CD14-positive monocyte (primary cell): ENCODE measurements around the gene AURKAIP1. TPM values are rescaled to one million over a fixed set of nuclear protein-coding genes. Genes with fewer than 3 reads are reported as not detected.

Experiments used
- DNase-seq, 3 donors: peaks; one replicate each; pipeline ENCODE4 v3.0.0-alpha.2; 2011 to 2022
- H2AFZ ChIP-seq: 2 replicates; pipeline ENCODE4 v1.6.0; 2012; ENCODE audit warnings: mild to moderate bottlenecking, low read depth, low read length, inconsistent platforms; ENCODE audit not compliant: insufficient read depth, poor library complexity, severe bottlenecking
- H3K27ac ChIP-seq, 2 donors: 1 replicate in 1 of 2; 2 replicates in 1 of 2; pipeline ENCODE4 v1.5.1; 2012 to 2013; ENCODE audit warnings: low read length in 2 of 2, control low read depth in 1 of 2, inconsistent platforms in 1 of 2, low read depth in 1 of 2, mild to moderate bottlenecking in 1 of 2
- H3K27me3 ChIP-seq, 2 donors: one replicate each; pipeline versions ENCODE4 v1.6.0 to v1.6.1; 2011 to 2013; ENCODE audit warnings: low read length in 2 of 2; ENCODE audit not compliant: control insufficient read depth in 2 of 2, insufficient read depth in 2 of 2
- H3K36me3 ChIP-seq, 2 donors: replicated peaks in 1 of 2; 1 replicate in 1 of 2; 2 replicates in 1 of 2; pipeline versions ENCODE4 v1.5.1 to v1.6.1; 2012 to 2013; ENCODE audit warnings: low read length in 2 of 2, control low read depth in 1 of 2, inconsistent platforms in 1 of 2, mild to moderate bottlenecking in 1 of 2; ENCODE audit not compliant: insufficient read depth in 2 of 2, control insufficient read depth in 1 of 2
- H3K4me1 ChIP-seq, 2 donors: 1 replicate in 1 of 2; 2 replicates in 1 of 2; pipeline versions ENCODE4 v1.5.1 to v1.6.1; 2012 to 2013; ENCODE audit warnings: low read length in 2 of 2, control low read depth in 1 of 2, inconsistent platforms in 1 of 2, mild to moderate bottlenecking in 1 of 2, moderate library complexity in 1 of 2; ENCODE audit not compliant: insufficient read depth in 2 of 2, control insufficient read depth in 1 of 2
- H3K4me2 ChIP-seq: replicated peaks from 2 replicates; pipeline ENCODE3; 2012; ENCODE audit warnings: low read length, moderate library complexity, mild to moderate bottlenecking; ENCODE audit not compliant: poor library complexity, severe bottlenecking; ENCODE audit errors: extremely low read depth
- H3K4me3 ChIP-seq, 3 experiments: fragments of 200-600 bp in 1 of 3; sonication (generic) in 1 of 3; replicated peaks in 1 of 3; 1 replicate in 2 of 3; 2 replicates in 1 of 3; pipeline ENCODE4 v1.5.1; 2011 to 2013; ENCODE audit warnings: low read length in 3 of 3, mild to moderate bottlenecking in 3 of 3, control low read depth in 2 of 3, low read depth in 2 of 3, inconsistent platforms in 1 of 3, moderate library complexity in 1 of 3
- H3K79me2 ChIP-seq: 2 replicates; pipeline ENCODE4 v1.6.0; 2012; ENCODE audit warnings: mild to moderate bottlenecking, control low read depth, inconsistent platforms, low read length, moderate library complexity; ENCODE audit not compliant: insufficient read depth
- H3K9ac ChIP-seq: 2 replicates; pipeline ENCODE4 v1.6.0; 2017; ENCODE audit warnings: low read length, mild to moderate bottlenecking; ENCODE audit not compliant: insufficient read depth, poor library complexity, severe bottlenecking
- H3K9me3 ChIP-seq, 2 donors: replicated peaks in 1 of 2; 1 replicate in 1 of 2; 2 replicates in 1 of 2; pipeline versions ENCODE4 v1.5.1 to v1.6.1; 2012 to 2013; ENCODE audit warnings: low read length in 2 of 2, control low read depth in 1 of 2; ENCODE audit not compliant: control insufficient read depth in 1 of 2, insufficient read depth in 1 of 2
- H4K20me1 ChIP-seq: 2 replicates; pipeline ENCODE4 v1.6.0; 2012; ENCODE audit warnings: mild to moderate bottlenecking, low read length, control low read depth, moderate library complexity; ENCODE audit not compliant: insufficient read depth
- H3K27ac Mint-ChIP-seq, 7 donors: one replicate each; pipeline ENCODE4 v1.8.0; 2020; ENCODE audit warnings: mild to moderate bottlenecking in 7 of 7, mixed read lengths in 7 of 7, moderate library complexity in 6 of 7, inconsistent platforms in 2 of 7
- H3K27me3 Mint-ChIP-seq, 3 donors: one replicate each; pipeline ENCODE4 v1.8.0; 2021 to 2022; ENCODE audit warnings: low read depth in 3 of 3, mild to moderate bottlenecking in 3 of 3, mixed read lengths in 3 of 3, moderate library complexity in 3 of 3, inconsistent platforms in 1 of 3
- H3K36me3 Mint-ChIP-seq, 2 donors: one replicate each; pipeline ENCODE4 v1.8.0; 2020; ENCODE audit warnings: mixed read lengths in 2 of 2, inconsistent platforms in 1 of 2, mild to moderate bottlenecking in 1 of 2
- H3K4me1 Mint-ChIP-seq: one replicate; pipeline ENCODE4 v1.8.0; 2020; ENCODE audit warnings: mild to moderate bottlenecking, mixed read lengths
- H3K4me3 Mint-ChIP-seq, 2 donors: one replicate each; pipeline ENCODE4 v1.8.0; 2020; ENCODE audit warnings: mild to moderate bottlenecking in 2 of 2, mixed read lengths in 2 of 2, moderate library complexity in 1 of 2
- H3K9me3 Mint-ChIP-seq, 7 donors: one replicate each; pipeline ENCODE4 v1.8.0; 2020 to 2022; ENCODE audit warnings: mixed read lengths in 7 of 7, mild to moderate bottlenecking in 6 of 7, moderate library complexity in 6 of 7, inconsistent platforms in 2 of 7
- WGBS: methylation state at CpG from one replicate; pipeline ENCODE4 v1.1.5; 2013; ENCODE audit warnings: missing lambda C conversion rate; ENCODE audit not compliant: insufficient coverage; 5-methylcytosine and 5-hydroxymethylcytosine counted together
- intact Hi-C, 2 donors: fragments of 100-400 bp; cut with micrococcal nuclease; formaldehyde crosslinking; loops; one replicate each; pipeline versions ENCODE4 v1.15.0 to v1.15.1; 2023
- polyA plus RNA-seq, 3 donors: library from polyadenylated mRNA; depleted of rRNA in 1 of 3; unstranded in 2 of 3; stranded (reverse) in 1 of 3; fragments of 300-500 nt in 2 of 3; fragments of >200 nt in 1 of 3; fragmentation: Illumina TruSeq in 2 of 3; gene quantifications; 1 replicate in 2 of 3; 2 replicates in 1 of 3; pipeline ENCODE4 v1.2.3, GENCODE V29; 2012 to 2021
- TF ChIP-seq, protein P1 (sequence below): fragments of 200-600 bp; IDR thresholded peaks from one replicate; pipeline ENCODE4 v1.8.0; 2022; ENCODE audit warnings: antibody characterized with exemption, mild to moderate bottlenecking

The AURKAIP1 gene
- polyA plus RNA-seq, 3 donors: 59.1 to 160 (median 134) TPM

DNA sequence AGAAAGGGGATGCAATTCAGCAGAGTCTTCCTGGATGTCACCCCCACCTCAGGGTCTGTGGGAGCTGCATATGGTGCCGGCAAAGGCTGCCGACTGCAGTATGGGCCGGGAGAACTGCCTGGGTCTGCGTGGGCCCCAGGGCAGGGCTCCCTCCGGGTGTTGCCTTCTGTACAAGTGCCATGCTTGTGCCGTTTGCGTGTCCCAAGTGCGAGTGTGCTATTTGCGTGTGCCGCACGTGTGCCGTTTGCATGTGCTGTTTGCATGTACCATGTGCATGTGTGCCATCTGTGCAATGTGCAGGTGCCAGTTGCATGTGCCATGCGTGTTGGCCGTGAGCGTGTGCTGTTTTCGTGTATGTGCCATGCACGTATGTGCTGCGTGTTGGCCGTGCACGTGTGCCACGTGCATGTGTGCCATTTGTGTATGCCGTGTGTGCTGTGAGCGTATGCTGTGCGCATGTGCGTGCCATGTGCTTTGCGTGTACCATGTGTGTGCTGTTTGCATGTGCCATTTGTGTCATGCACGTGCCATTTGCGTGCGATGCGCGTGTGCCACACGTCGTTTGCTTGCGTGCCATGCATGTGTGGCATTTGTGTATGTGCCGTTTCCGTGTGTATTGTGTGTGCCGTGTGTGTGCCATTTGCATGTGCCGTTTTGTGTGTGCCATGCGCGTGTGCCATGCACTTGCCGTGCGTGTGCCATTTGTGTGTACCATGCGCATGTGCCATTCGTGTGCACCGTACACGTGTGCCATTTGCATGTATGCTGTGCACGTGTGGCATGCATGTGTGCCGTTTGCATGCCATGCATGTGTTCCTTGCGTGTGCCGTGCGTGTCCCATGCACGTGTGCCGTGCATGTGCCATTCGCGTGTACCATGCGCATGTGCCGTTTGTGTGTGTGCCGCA is 45.5 kb downstream of the AURKAIP1 start:
- DNase-seq: no peak
- WGBS: 97% methylated on average over 57 of the region's 58 CpGs
- H3K27ac ChIP-seq: no peak overlapping the region
- Mint-ChIP-seq H3K4me1 (peaks cover 12% of the 10 kb centered on the region), H3K27me3 (no peaks in the 10 kb centered on the region), H3K4me3 (no peak overlapping the region), H3K27ac (peak overlapping the region in 1 of 7 donors; percentile 13), H3K36me3 (peaks cover 4 to 19% of the 10 kb centered on the region in 2 donors), H3K9me3 (peaks cover 0 to 3% (median 0%) of the 10 kb centered on the region in 7 donors)
- H3K4me3 ChIP-seq: no peak overlapping the region
- peaks cover 7 to 12% of the 10 kb centered on the region in 2 donors for H3K36me3 ChIP-seq
- H3K9me3 ChIP-seq: no peaks in the 10 kb centered on the region
- H3K27me3 ChIP-seq: no peaks in the 10 kb centered on the region
- peaks cover 14 to 16% of the 10 kb centered on the region in 2 donors for H3K4me1 ChIP-seq
- H3K79me2 ChIP-seq: peaks cover 21% of the 10 kb centered on the region
- TF ChIP-seq, protein P1, sequence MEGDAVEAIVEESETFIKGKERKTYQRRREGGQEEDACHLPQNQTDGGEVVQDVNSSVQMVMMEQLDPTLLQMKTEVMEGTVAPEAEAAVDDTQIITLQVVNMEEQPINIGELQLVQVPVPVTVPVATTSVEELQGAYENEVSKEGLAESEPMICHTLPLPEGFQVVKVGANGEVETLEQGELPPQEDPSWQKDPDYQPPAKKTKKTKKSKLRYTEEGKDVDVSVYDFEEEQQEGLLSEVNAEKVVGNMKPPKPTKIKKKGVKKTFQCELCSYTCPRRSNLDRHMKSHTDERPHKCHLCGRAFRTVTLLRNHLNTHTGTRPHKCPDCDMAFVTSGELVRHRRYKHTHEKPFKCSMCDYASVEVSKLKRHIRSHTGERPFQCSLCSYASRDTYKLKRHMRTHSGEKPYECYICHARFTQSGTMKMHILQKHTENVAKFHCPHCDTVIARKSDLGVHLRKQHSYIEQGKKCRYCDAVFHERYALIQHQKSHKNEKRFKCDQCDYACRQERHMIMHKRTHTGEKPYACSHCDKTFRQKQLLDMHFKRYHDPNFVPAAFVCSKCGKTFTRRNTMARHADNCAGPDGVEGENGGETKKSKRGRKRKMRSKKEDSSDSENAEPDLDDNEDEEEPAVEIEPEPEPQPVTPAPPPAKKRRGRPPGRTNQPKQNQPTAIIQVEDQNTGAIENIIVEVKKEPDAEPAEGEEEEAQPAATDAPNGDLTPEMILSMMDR: no peak
- H2AFZ ChIP-seq: no peak overlapping the region
- H3K4me2 ChIP-seq: no peak overlapping the region
- intact Hi-C loops: no loop called here
- H4K20me1 ChIP-seq: peaks cover 13% of the 10 kb centered on the region
- H3K9ac ChIP-seq: no peak overlapping the region

DNA sequence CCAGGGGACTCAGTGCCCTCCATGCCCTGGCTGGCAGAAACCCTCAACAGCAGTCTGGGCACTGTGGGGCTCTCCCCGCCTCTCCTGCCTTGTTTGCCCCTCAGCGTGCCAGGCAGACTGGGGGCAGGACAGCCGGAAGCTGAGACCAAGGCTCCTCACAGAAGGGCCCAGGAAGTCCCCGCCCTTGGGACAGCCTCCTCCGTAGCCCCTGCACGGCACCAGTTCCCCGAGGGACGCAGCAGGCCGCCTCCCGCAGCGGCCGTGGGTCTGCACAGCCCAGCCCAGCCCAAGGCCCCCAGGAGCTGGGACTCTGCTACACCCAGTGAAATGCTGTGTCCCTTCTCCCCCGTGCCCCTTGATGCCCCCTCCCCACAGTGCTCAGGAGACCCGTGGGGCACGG is 46.8 kb downstream of the AURKAIP1 start:
- H3K36me3 Mint-ChIP-seq: peaks cover 4 to 19% of the 10 kb centered on the region in 2 donors
- Histone ChIP-seq H3K36me3 (peaks cover 7 to 12% of the 10 kb centered on the region in 2 donors), H3K9ac (no peak overlapping the region), H3K79me2 (peaks cover 29% of the 10 kb centered on the region), H2AFZ (no peak overlapping the region), H3K27me3 (no peaks in the 10 kb centered on the region), H3K4me2 (no peak overlapping the region), H3K27ac (no peak overlapping the region), H4K20me1 (peaks cover 16% of the 10 kb centered on the region), H3K4me1 (peaks cover 18 to 20% of the 10 kb centered on the region in 2 donors), H3K4me3 (no peak overlapping the region), H3K9me3 (no peaks in the 10 kb centered on the region)
- no peak overlapping the region for H3K4me3 Mint-ChIP-seq
- TF ChIP-seq, protein P1: no peak
- DNase-seq: no peak
- H3K27me3 Mint-ChIP-seq: no peaks in the 10 kb centered on the region
- H3K4me1 Mint-ChIP-seq: peaks cover 16% of the 10 kb centered on the region
- H3K27ac Mint-ChIP-seq: no peak overlapping the region
- intact Hi-C loops: no loop called here
- H3K9me3 Mint-ChIP-seq: peaks cover 0 to 3% (median 0%) of the 10 kb centered on the region in 7 donors
- 94% methylated on average over 15 of the region's 15 CpGs for WGBS
